C1 segment of cervical spinal cord (tissue), 14 donors: ENCODE measurements around the gene VAV2.
A peak's percentile ranks its signal among the peaks of the same experiment; 100 is the strongest.

ENCODE experiments used
- DNase-seq, 14 donors: peaks; one replicate each; lab custom pipeline; 2025; lab: John Stamatoyannopoulos, UW

VAV2 gene

DNA sequence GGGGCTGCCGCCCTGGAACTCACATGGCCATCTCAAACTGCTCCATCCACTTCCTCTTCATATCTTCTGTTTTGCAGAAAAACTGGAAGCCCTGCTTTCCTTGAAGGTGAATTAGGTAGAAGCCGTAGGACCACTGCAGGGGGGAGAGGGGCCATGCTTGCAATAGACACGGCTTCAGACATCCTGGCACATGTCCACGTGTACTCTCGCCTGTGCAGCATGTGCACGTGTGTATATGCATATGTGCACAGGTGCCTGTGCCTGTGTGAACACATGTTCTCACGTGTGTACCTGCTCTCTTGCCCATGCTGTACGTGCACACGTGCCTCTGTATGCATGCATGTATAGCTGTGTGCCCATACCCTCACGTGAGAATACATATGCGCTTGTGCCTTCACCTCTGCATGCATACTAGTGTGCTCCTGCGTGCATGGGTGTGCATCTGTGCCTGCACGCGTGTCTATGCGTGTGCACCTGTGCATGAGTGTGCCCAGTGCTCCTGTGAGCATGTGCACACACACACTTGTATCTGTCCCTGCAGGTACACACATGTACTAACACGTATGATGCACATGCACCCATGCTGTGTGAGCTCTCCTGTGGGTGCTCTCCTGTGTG, 206.3 kb downstream of the VAV2 start:
- DNase-seq, result no peak

DNA sequence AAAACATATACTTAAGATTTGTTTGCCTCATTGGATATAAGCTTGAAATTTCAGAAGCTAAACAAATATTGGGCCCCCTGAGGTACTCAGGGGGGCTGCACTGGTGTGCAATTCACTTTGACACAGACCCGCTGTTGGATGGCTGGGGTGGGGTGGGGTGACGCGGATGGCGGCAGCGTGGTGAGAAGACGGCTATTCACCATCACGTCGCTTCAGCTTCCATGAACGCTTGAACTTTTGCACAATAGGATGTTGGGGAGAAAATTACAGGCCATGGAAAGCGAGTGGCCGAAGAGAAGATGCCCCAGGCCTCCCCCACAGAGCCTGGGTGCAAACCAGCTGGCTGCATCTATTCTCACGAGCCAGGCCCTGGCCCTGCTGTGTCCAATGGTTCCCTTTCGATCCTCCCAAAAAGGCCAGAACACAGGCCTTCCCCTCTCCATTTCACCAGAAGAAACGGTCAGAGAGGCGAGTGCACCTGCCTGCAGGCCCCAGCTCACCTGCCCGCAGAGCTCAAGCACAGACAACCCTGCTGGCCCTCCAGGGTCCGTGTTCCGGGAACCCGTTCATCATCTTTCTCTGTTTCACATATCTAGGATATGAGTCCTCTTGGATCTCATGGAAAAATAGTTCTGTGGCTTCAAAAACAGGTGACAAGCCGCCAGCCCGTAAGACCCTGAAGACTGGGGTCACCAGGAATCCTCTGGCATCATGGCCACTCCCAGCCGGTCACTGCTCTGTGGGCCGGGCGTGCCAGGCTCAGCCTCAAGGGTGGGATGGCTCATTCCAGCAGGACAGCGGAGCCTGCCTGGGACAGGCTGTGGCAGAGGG, 207.2 kb downstream of the VAV2 start:
- DNase-seq, result no peak

DNA sequence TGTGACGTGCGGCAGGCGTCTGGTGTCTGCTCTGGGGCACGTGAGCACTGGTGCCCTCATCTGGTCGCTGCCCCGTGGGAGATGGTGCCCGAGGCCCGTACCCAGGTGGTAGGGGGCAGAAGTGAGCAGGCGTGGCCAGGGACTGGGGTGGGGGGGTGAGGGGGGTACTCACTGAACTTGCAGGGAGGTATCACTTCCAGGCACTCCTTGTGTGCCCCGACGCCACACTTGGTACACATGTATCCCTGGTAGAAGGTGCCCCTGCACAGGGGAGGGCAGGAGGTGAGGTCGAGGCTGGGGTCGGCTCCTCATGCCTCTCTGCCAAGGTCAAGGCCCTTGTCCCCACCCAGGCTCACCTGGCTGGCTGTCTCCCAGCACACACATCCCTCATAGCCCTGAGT, 208.8 kb downstream of the VAV2 start:
- no peak for DNase-seq

DNA sequence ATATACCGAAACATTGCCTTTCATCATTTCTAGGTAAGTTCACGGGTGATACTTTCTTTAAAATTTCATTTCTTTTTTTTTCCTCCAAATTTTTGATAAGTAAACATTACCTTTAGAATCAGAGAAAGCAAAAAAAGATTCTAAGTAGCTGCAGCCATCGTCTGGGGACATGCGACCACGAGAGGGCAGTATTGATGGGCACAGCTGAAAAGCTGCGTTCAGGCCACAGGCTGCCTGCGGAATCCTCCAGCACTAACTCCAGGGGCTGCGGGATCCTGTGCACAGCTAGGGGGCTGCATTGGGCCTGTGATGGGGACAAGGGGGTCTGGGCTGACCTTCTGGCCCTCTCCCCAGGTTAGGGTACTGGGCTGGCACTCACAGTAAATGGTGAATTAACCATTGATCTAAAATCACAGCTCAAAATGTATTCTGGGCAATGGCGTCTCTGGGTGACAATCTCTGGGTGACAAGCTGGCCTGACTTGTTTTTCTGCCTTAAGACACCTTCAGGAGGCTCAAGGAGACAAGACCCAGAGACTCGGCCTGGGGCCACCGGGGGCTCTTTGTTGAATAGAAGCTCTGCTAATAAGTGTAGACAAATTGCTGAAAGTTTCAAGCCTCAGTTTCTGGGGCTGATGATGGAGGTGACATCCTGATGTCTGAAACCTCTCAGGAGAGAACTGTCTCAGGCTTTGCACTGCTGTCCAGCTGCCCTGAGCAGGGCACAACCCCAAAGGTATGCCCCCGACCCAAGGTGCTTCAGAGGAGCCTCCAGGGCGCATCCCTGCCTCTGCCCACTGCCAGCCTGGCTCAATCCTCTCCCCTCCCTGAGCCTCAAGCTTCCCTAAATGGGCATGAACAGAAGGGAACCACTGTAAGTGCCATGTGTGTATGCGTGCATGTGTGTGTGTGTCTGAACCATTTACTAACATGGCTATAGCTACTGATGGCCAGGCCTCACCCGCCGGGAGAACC, 209.7 kb downstream of the VAV2 start:
- DNase-seq, result peak in 11 of 14 donors; percentile 7 to 59 (median 28)

DNA sequence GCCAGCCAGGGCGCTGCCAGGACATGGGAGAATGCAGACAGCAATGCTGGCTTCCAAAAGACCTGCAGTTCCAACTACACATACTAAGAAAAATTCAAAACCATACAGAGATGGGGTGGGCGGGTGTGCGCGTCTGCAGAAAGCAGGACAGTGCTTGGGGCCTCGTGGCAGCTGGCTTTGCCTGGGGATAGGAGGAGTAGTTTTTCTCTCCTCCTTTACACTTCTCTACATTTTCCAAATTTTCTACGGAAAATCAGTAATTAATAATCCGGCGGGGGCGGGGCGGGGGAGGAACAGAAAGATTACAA, 210.3 kb downstream of the VAV2 start:
- DNase-seq, result no peak

DNA sequence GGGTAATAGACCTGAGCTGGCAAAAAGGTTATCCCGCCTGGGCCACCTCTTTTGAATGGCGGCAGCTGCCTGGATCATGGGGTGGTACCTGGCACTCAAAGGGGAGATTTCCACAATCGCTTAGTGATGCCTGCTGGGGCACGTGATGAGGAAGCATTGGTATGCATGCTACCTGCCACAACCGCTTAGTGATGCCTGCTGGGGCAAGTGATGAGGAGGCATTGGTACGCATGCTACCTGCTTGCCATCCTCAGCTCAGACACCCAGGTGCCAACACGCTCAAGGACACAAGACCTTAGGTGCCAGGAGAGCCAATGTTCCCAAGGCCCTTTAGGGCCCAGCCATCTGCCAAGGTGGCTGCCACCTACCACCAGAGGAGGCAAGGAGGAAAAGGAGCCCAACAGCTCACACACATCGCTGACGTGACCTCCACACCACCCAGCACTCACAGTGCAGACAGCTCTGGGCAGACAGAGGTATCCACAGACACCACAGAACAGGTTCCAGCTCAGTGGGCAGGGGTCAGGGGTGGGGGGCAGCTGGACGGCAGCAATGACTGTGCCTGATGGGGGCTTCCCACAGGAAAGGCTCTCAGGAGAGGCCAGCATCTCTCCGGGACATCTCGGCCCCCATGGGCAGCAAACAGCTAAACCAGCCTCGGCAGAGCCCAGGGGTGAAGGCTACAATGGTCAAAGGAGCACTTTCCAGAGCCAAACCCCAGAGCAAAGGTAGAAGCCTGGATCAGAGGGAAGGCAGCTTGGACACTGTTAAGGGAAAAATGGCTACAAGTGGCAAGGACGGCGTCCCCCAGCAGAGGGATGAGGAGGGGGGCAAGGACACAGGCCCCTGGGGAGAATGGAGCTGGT, 210.9 kb downstream of the VAV2 start:
- no peak for DNase-seq

DNA sequence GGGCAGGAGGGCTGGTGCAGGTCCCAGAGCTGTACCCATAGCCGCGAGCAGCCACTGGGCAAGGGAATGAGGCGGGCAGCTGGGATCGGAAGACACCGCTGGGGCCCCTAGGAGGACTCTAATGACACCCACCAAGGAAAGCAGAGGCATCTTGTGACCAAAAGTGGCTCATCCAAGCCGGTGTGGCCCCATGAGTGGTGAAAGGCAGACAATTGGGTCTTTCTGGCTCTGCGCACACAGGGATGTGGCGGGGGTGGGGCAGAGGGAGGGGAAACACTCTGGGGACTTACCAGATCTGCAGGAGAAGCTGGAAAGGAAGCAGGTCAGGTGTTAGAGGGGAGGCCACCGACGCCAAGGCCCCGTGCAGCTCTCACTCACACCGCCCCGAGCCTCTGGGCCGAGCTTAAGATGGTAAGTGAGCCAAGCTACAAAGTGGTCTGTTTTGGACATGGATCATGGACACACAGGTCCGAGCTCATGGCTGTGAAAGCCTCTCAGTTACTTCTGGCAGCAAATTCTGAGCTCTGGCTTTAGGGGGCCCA, 211.6 kb downstream of the VAV2 start:
- no peak for DNase-seq

DNA sequence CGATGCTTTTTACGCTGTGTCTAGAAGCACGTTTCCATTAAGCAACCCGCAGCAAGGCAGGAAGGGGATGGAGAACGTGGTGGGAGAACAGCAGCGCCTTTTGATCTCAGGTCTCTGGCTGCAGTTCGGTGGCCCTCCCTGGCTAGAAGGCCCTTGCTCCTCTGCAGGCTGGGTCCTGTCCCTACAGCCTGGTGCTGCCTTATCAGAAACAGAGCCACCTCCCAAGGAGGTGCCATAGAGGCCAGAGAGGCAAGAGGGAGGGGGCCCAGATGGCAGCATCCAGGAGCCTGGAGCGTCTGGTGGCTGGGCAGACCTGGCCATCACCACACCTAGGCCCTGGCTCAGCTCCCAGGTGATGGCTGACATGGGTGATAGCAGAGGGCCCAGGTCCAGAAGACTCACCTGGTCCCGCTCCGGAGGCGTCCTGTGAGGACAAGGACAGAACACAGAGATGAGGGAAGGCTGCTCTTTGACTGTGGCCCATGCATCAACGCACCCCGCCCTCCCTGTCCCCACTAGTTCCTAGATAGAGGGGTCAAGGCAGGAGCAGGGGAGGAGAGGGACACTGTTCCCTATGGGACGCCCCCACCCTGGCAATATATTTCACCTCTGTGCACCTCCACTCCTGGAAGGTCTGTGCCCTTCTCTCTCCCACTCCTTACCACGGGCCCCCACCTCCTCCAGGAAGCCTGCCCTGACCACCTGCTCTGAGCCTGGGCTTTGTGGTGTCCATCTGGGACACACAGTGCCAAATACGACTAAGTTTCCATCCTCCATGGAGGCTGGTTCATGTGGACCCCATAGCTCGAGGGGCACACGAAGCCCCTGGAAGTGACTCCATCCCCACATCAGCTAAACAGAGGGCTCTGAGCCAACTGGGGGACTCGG, 212.4 kb downstream of the VAV2 start:
- no peak for DNase-seq

DNA sequence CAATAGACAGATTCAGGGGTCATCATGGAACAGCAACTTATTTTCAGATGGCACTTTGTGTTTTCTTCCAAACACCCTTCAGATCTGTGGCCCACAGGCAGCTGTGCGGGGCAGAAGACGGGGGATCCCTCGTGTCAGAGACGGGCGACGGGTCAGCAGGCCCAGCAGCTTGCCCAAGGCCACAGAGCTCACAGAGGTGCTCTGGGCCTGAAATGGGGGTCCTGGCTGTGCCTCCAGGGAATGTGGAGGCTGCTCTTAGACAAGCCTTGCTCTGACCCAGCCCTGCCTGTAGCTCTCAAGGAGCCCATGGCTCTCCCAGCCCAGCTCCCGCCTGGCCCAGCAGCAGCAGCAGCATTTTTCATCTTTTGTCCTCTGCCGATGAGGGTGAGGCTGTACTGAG, 213.0 kb downstream of the VAV2 start:
- no peak for DNase-seq

DNA sequence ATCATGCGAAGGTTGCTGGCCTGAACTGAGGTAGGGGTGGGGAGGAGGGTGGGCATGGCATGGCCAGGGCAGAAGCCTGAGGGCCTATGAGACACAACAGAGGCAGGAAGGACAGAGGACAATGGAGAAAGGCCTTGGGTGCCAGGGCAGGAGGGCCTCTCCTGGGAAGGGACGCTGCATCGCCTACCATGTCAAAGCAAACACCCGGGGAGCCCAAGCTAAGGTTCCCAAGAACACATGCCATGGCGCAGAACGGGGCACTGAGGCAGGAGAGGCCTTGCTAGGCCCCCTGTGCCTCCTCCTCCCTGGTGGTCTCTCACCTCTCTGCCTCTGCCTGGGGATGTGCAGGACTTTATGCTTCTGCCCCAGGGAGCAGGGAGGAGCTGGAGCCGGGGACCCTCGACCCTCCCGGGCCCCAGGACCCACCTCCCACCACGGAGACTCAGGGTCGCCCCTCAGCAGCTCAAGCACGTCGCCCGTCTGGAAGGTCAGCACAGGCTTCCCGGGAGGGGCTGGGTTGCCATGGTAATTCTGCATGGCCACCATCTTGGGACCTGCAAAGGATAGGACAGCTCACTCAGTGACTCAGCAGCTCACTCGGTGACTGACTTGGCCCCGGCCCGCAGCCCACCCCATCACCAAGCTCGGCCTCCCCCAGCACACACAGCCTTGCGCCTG, 213.6 kb downstream of the VAV2 start:
- DNase-seq, result no peak

DNA sequence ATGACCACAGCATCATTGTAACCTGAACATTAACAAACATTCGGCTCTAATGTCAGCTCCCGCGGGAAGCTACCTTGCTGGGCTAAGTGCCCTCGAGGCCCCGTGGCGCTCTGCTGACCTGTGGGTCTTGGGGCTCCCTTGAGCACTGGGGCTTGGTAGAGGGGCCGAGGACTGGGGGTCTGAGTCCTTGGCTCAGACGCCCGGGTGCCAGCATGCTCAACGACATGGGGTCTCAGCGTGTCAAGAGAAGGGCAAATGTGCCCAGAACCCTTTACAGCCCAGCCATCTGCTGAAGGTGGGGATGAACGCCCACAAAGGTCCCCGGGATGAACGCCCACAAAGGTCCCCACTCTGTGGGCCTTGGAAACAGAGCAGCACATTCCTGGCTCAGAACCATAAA, 214.3 kb downstream of the VAV2 start:
- no peak for DNase-seq

DNA sequence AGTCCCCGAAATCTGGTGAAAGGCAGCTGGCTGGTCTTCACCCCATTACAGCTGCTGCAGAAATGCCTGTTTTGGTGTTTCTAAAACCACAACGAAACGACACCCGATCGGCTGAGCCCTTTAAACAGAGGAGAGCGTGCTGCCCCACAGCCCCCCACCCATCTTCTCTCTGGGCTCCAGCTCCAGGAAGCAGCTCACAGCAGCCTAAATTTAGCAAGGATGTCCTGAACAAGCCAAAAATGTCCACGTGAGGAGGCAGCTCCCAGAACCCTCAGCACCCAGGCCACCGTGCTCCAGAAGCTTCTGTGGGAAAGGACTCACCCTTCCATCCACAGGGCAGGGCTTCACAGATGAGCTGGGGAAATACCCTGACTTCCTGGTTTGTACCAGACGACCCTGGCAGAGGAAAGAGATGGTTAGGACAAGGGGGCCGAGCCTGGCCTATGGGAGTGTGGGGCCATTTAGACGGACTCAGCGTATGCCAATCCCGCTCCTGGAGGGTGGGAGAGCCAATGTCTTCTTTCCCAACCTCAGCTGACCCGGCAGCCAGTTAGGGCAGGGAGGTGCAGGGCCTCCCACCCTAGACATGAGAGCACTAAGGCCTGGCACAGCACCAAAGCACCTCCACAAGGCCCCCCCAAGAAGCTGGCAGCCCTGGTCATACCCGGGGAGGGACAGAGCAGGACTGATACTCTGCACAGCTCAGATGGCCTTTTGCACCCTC, 214.9 kb downstream of the VAV2 start:
- no peak for DNase-seq

DNA sequence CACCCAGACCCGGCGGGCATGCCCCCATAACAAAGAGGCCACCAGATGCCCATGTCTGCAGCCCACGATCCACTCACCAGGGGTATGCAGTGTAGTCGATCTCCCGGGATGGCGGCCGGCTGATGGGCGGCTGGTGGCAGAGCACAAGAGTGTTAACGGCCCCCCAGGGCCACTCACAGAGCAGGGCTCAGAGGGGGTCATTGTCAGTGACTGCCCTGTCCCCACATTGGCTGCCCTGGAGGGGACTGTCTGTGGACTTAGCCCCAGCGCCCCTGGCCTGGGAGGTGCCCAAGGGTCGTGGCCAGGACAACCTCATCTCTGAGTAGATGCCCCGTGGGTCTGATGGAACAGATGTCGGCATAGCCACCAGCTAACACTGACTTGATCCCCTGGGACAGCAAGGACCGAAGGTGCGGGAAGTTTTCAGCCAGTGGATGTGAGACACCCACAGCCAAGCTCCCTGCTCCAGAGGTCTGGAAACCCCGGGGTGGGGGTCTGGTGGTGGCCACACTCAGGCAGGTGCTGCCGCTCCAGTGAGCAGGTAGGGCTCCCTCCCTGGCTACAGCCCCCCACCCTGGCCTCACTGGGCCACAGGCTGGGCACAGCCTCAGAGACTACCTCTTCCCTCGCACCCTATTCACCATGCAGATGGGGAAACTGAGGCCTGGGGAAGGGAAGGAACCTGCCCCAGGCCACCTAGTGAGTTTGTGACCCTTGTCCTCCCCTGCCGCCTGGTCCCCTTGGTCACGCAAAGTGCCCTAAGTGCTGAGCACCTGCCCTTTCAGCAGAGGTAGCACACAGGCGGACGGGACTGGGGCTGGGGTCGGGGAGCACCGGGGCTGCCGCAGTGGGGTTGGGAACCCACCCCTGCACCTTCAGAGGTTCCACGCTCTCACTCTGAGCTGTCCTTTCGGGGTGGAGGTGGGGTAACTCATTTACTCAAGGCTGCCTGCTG, 215.9 kb downstream of the VAV2 start:
- no peak for DNase-seq

DNA sequence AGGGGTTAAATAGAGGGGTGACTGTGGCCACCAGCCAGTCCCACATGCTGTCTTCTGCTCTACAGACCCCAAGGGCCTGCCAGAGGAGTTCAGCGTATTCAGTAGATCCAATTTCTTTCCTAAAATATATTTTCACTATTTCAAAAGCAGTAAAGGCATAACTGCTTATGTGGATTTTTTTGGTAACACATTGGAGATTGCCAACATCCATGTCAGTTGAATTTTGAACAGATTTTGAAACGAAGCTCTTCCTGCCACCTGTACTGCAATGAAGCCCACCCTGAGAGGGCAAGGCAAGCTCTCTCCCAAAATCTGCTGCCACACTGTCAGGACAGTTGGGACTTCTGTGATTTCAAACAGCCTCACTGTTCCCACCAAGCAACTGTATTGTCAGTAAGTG, 216.8 kb downstream of the VAV2 start:
- no peak for DNase-seq

DNA sequence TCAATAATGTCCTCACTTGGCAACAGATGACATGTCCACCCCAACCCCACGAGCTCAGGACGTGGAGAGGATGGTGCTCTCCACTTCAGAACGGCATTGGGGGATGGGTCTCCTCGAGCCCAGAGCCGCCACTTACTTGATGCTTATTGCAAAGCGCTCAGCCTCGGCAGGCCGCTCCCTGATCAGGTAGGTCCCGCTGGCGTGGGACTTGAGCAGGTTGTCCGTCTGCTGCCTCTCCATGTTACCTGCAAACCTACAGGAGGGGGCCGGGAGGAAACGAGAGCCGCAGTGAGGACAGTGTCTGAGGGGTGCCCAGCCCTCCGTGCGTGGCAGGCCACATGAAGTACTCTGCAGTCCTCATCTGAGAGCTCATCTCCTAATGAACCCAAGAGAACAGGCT, 217.3 kb downstream of the VAV2 start:
- no peak for DNase-seq

DNA sequence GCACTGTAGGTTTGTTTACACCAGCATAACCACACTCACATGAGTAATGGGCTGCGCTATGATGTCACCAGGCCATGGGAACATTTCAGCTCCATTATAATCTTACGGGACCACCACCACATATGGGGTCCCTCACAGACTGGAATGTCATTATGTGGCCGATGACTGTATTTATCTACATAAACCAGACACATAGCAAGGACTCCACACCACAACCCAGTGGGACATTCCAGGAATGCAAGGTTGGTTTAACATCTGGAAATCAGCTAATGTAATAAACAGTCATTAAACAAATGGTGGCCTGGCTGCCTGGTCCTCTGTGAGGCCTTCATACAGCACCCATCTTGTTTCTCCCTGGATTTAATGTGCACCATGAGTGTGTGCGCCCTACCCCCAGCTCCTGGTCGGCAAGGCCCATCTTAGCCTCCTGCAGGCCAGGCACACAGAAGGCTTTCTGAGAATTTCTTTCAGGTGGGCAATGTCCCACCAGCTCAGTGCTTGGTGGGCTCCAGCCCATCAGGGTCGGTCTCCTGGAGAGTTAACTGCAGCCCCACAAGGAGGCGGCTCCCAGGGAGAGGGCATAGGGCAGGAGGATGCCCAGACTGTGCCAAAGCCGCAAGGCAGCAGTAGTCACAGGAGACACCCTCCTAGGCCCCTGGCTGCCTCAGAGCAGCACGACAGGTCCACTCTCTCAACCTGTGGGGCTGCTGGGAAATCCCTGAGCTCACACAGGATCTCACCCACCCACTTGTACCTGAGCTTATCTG, 218.1 kb downstream of the VAV2 start:
- no peak for DNase-seq

DNA sequence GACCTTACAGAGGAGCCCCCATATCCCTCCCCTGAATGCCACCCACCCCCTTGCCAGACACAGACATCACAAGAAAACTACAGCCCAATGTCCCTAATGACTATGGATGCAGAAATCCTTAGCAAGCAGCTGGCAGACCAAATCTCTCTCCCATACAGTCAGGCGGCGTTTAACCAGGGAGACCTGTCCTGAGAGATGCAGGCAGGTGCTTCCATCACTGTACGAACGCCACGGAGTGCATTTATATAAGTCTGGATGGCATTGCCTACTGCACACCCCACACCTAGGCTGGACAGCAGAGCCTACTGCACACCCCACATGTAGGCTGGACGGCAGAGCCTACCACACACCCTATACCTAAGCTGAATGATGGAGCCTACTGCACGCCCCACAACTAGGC, 219.5 kb downstream of the VAV2 start:
- DNase-seq, result no peak
